ENCODE results near the gene TMEM31. TPM values are rescaled to one million over a fixed set of nuclear protein-coding genes. Genes with fewer than 3 reads are reported as not detected.

Gene TMEM31
- total RNA-seq, 1 experiment from 2014 or later: not detected

- Histone ChIP-seq H3K9me3 (ENCODE audit: insufficient read depth, low read depth) (no peaks in the 10 kb centered on the region), H3K9me2 (ENCODE audit: insufficient read depth) (no peaks in the 10 kb centered on the region), H3F3A (ENCODE audit: insufficient read depth, low read depth) (no peaks in the 10 kb centered on the region), H3K36me3 (ENCODE audit: low read depth) (no peaks in the 10 kb centered on the region), H3K4me3 (no peak overlapping the region), H3K79me2 (ENCODE audit: low read depth) (no peaks in the 10 kb centered on the region), H3K27ac (no peak overlapping the region), H3K27me3 (ENCODE audit: insufficient read depth, low read depth) (no peaks in the 10 kb centered on the region), H4K20me1 (ENCODE audit: insufficient read depth) (no peaks in the 10 kb centered on the region), H2AFZ (no peak overlapping the region), H3K4me2 (no peak overlapping the region), H3K4me1 (replicated peaks; ENCODE audit: insufficient read depth) (no peaks in the 10 kb centered on the region)
- BruUV-seq (replicated peaks): no TSS peak
- ChIA-PET CTCF (no interaction called here), POLR2A (ENCODE audit: unreplicated experiment) (no interaction called here)
- TF ChIP-seq EZH2 (IDR thresholded peaks at IDR 0.05; ENCODE audit: low read depth): no peak
- TF ChIP-seq, protein P1, sequence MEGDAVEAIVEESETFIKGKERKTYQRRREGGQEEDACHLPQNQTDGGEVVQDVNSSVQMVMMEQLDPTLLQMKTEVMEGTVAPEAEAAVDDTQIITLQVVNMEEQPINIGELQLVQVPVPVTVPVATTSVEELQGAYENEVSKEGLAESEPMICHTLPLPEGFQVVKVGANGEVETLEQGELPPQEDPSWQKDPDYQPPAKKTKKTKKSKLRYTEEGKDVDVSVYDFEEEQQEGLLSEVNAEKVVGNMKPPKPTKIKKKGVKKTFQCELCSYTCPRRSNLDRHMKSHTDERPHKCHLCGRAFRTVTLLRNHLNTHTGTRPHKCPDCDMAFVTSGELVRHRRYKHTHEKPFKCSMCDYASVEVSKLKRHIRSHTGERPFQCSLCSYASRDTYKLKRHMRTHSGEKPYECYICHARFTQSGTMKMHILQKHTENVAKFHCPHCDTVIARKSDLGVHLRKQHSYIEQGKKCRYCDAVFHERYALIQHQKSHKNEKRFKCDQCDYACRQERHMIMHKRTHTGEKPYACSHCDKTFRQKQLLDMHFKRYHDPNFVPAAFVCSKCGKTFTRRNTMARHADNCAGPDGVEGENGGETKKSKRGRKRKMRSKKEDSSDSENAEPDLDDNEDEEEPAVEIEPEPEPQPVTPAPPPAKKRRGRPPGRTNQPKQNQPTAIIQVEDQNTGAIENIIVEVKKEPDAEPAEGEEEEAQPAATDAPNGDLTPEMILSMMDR (conservative IDR thresholded peaks at IDR 0.05): no peak
- DNase-seq: no peak
- intact Hi-C loops (cut with micrococcal nuclease; ENCODE audit: unreplicated experiment): no loop called here
Measured at GRCh38 chrX:103739421-103739820, 28.7 kb downstream of the TMEM31 start.

- Histone ChIP-seq H2AFZ (no peak overlapping the region), H3K4me1 (replicated peaks; ENCODE audit: insufficient read depth) (no peaks in the 10 kb centered on the region), H3K9me3 (ENCODE audit: insufficient read depth, low read depth) (no peaks in the 10 kb centered on the region), H3F3A (ENCODE audit: insufficient read depth, low read depth) (no peaks in the 10 kb centered on the region), H3K4me2 (no peak overlapping the region), H3K9me2 (ENCODE audit: insufficient read depth) (no peaks in the 10 kb centered on the region), H3K4me3 (no peak overlapping the region), H3K79me2 (ENCODE audit: low read depth) (no peaks in the 10 kb centered on the region), H4K20me1 (ENCODE audit: insufficient read depth) (no peaks in the 10 kb centered on the region), H3K27me3 (ENCODE audit: insufficient read depth, low read depth) (no peaks in the 10 kb centered on the region), H3K36me3 (ENCODE audit: low read depth) (no peaks in the 10 kb centered on the region), H3K27ac (no peak overlapping the region)
- no peak for DNase-seq
- intact Hi-C loops (cut with micrococcal nuclease; ENCODE audit: unreplicated experiment): no loop called here
- ChIA-PET CTCF (no interaction called here), POLR2A (ENCODE audit: unreplicated experiment) (interaction anchor here (0.7 kb wide), 1 partner anchor 8 kb away, joined by 5 read pairs; no protein-coding TSS in a partner anchor)
- no peak for TF ChIP-seq EZH2 (IDR thresholded peaks at IDR 0.05; ENCODE audit: low read depth)
- TF ChIP-seq, protein P1 (conservative IDR thresholded peaks at IDR 0.05): no peak
- BruUV-seq (replicated peaks): no TSS peak
Measured at GRCh38 chrX:103741879-103742278, 31.2 kb downstream of the TMEM31 start.

- ChIA-PET CTCF (no interaction called here), POLR2A (ENCODE audit: unreplicated experiment) (interaction anchor here (0.7 kb wide), 1 partner anchor 8 kb away, joined by 5 read pairs; no protein-coding TSS in a partner anchor)
- intact Hi-C loops (cut with micrococcal nuclease; ENCODE audit: unreplicated experiment): no loop called here
- no peak overlapping the region for H3K4me2 ChIP-seq
- H3F3A ChIP-seq (ENCODE audit: insufficient read depth, low read depth): no peaks in the 10 kb centered on the region
- no peaks in the 10 kb centered on the region for H3K79me2 ChIP-seq (ENCODE audit: low read depth)
- no peaks in the 10 kb centered on the region for H3K27me3 ChIP-seq (ENCODE audit: insufficient read depth, low read depth)
- BruUV-seq (replicated peaks): no TSS peak
- no peaks in the 10 kb centered on the region for H3K4me1 ChIP-seq (replicated peaks; ENCODE audit: insufficient read depth)
- no peak overlapping the region for H2AFZ ChIP-seq
- H3K9me2 ChIP-seq (ENCODE audit: insufficient read depth): no peaks in the 10 kb centered on the region
- H3K9me3 ChIP-seq (ENCODE audit: insufficient read depth, low read depth): no peaks in the 10 kb centered on the region
- no peak overlapping the region for H3K4me3 ChIP-seq
- TF ChIP-seq, protein P1 (conservative IDR thresholded peaks at IDR 0.05): no peak
- no peak for TF ChIP-seq EZH2 (IDR thresholded peaks at IDR 0.05; ENCODE audit: low read depth)
- H3K36me3 ChIP-seq (ENCODE audit: low read depth): no peaks in the 10 kb centered on the region
- no peak for DNase-seq
- no peak overlapping the region for H3K27ac ChIP-seq
- no peaks in the 10 kb centered on the region for H4K20me1 ChIP-seq (ENCODE audit: insufficient read depth)
Measured at GRCh38 chrX:103742339-103742738, 31.6 kb downstream of the TMEM31 start.

Data from PC-9 (cell line).